ENCODE measurements around the gene RAB28. TPM values are rescaled to one million over a fixed set of nuclear protein-coding genes. Genes with fewer than 3 reads are reported as not detected.
A peak's percentile ranks its signal among the peaks of the same experiment; 100 is the strongest.

Gene RAB28
- total and polyA plus RNA-seq, 2 experiments from 2014 or later, result 15.3 to 23.9 TPM

DNA sequence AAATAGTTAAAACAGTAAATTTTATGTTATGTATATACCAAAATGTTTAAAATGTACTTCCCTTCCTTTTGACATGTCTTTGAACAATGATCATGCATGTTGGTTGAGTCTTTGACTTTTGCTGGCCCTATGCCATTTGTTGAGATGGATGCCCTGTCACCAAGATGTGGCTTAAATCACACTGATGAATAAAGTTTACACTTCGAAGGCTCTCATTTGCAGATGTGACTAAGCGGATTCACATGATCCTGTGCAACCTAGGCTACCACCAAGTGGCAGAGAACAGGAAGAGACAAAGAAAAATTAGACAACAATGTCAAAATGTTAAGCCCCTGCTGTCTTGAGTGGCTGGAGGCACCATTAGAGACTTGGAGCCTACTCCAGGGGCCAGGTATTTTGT, 139.9 kb downstream of the RAB28 start:
- Histone ChIP-seq H4K20me1 (replicated peaks; ENCODE audit: insufficient read depth) (no peaks in the 10 kb centered on the region), H3K79me2 (replicated peaks; ENCODE audit: insufficient read depth) (no peaks in the 10 kb centered on the region), H3K4me2 (no peak overlapping the region), H3F3A (replicated peaks; ENCODE audit: low read depth) (no peaks in the 10 kb centered on the region), H3K4me1 (ENCODE audit: insufficient read depth) (peaks cover 12% of the 10 kb centered on the region; the same call in 1 of the 2 replicates), H3K27ac (ENCODE audit: low read depth) (no peak overlapping the region), H3K9me2 (ENCODE audit: insufficient read depth) (0 out of 2 replicates have a peak, but pooled peaks cover 14% of the 10 kb centered on the region), H3K36me3 (ENCODE audit: insufficient read depth) (no peaks in the 10 kb centered on the region; the same call in 1 of the 2 replicates), H3K4me3 (no peak overlapping the region), H2AFZ (no peak overlapping the region), H3K27me3 (ENCODE audit: insufficient read depth) (no peaks in the 10 kb centered on the region)
- Mint-ChIP-seq H3K9me3 (peaks cover 4% of the 10 kb centered on the region; the same call in 2 of the 3 replicates), H3K27me3 (ENCODE audit: insufficient read depth, low read depth, poor library complexity) (peaks cover 3% of the 10 kb centered on the region), H3K27ac (no peak overlapping the region), H3K4me3 (no peak overlapping the region), H3K4me1 (peaks cover 4% of the 10 kb centered on the region; the same call in 2 of the 3 replicates), H3K36me3 (ENCODE audit: low read depth) (peaks cover 5% of the 10 kb centered on the region)
- TF ChIP-seq, protein P1, sequence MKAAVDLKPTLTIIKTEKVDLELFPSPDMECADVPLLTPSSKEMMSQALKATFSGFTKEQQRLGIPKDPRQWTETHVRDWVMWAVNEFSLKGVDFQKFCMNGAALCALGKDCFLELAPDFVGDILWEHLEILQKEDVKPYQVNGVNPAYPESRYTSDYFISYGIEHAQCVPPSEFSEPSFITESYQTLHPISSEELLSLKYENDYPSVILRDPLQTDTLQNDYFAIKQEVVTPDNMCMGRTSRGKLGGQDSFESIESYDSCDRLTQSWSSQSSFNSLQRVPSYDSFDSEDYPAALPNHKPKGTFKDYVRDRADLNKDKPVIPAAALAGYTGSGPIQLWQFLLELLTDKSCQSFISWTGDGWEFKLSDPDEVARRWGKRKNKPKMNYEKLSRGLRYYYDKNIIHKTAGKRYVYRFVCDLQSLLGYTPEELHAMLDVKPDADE (IDR thresholded peaks at IDR 0.05), result no peak
- TF ChIP-seq, protein P2, sequence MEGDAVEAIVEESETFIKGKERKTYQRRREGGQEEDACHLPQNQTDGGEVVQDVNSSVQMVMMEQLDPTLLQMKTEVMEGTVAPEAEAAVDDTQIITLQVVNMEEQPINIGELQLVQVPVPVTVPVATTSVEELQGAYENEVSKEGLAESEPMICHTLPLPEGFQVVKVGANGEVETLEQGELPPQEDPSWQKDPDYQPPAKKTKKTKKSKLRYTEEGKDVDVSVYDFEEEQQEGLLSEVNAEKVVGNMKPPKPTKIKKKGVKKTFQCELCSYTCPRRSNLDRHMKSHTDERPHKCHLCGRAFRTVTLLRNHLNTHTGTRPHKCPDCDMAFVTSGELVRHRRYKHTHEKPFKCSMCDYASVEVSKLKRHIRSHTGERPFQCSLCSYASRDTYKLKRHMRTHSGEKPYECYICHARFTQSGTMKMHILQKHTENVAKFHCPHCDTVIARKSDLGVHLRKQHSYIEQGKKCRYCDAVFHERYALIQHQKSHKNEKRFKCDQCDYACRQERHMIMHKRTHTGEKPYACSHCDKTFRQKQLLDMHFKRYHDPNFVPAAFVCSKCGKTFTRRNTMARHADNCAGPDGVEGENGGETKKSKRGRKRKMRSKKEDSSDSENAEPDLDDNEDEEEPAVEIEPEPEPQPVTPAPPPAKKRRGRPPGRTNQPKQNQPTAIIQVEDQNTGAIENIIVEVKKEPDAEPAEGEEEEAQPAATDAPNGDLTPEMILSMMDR (conservative IDR thresholded peaks at IDR 0.05; ENCODE audit: low read depth in 2 of 2), result 0 out of 4 replicates have a peak, but pooled peaks of 1 of the 2 experiments have one; percentile 4
- ATAC-seq, result no peak
- no peak for DNase-seq (ENCODE audit: low spot score)

DNA sequence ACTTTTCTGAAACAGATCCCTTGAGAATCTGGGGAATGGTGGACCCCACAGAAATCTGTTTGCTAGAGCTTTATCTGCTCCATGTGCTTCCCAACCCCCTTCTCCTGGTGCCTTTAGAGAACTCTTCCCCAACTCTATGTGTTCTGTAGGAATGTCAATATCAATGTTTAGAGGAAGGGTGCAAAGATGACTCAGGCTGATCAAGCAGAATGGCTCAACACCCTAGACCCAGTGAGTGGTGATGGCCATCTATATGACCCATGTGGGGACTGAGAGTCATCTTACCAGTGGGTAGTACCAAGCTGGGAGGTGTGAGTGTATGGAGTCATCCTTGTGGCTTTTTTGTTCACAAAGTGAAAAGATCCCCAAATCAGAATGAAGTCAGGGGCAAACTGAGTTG, 143.5 kb downstream of the RAB28 start:
- DNase-seq (ENCODE audit: low spot score) (no peak), ATAC-seq (no peak)
- H3K4me2 ChIP-seq, result no peak overlapping the region
- peaks cover 4% of the 10 kb centered on the region; the same call in 2 of the 3 replicates for H3K4me1 Mint-ChIP-seq
- H3K27ac ChIP-seq (ENCODE audit: low read depth), result no peak overlapping the region
- H3K79me2 ChIP-seq (replicated peaks; ENCODE audit: insufficient read depth), result no peaks in the 10 kb centered on the region
- no peaks in the 10 kb centered on the region for H3F3A ChIP-seq (replicated peaks; ENCODE audit: low read depth)
- no peak overlapping the region for H3K27ac Mint-ChIP-seq
- H3K9me3 Mint-ChIP-seq, result peaks cover 2% of the 10 kb centered on the region; the same call in 1 of the 3 replicates
- H2AFZ ChIP-seq, result no peak overlapping the region
- H3K4me3 ChIP-seq, result no peak overlapping the region
- H3K27me3 Mint-ChIP-seq (ENCODE audit: insufficient read depth, low read depth, poor library complexity), result peaks cover 2% of the 10 kb centered on the region
- H3K36me3 Mint-ChIP-seq (ENCODE audit: low read depth), result peaks cover 10% of the 10 kb centered on the region
- peaks cover 12% of the 10 kb centered on the region; the same call in 1 of the 2 replicates for H3K4me1 ChIP-seq (ENCODE audit: insufficient read depth)
- H4K20me1 ChIP-seq (replicated peaks; ENCODE audit: insufficient read depth), result no peaks in the 10 kb centered on the region
- H3K4me3 Mint-ChIP-seq, result no peak overlapping the region
- no peaks in the 10 kb centered on the region for H3K27me3 ChIP-seq (ENCODE audit: insufficient read depth)
- peaks cover 16% of the 10 kb centered on the region for H3K9me2 ChIP-seq (ENCODE audit: insufficient read depth)
- H3K36me3 ChIP-seq (ENCODE audit: insufficient read depth), result no peaks in the 10 kb centered on the region; the same call in 1 of the 2 replicates
- TF ChIP-seq, protein P3, sequence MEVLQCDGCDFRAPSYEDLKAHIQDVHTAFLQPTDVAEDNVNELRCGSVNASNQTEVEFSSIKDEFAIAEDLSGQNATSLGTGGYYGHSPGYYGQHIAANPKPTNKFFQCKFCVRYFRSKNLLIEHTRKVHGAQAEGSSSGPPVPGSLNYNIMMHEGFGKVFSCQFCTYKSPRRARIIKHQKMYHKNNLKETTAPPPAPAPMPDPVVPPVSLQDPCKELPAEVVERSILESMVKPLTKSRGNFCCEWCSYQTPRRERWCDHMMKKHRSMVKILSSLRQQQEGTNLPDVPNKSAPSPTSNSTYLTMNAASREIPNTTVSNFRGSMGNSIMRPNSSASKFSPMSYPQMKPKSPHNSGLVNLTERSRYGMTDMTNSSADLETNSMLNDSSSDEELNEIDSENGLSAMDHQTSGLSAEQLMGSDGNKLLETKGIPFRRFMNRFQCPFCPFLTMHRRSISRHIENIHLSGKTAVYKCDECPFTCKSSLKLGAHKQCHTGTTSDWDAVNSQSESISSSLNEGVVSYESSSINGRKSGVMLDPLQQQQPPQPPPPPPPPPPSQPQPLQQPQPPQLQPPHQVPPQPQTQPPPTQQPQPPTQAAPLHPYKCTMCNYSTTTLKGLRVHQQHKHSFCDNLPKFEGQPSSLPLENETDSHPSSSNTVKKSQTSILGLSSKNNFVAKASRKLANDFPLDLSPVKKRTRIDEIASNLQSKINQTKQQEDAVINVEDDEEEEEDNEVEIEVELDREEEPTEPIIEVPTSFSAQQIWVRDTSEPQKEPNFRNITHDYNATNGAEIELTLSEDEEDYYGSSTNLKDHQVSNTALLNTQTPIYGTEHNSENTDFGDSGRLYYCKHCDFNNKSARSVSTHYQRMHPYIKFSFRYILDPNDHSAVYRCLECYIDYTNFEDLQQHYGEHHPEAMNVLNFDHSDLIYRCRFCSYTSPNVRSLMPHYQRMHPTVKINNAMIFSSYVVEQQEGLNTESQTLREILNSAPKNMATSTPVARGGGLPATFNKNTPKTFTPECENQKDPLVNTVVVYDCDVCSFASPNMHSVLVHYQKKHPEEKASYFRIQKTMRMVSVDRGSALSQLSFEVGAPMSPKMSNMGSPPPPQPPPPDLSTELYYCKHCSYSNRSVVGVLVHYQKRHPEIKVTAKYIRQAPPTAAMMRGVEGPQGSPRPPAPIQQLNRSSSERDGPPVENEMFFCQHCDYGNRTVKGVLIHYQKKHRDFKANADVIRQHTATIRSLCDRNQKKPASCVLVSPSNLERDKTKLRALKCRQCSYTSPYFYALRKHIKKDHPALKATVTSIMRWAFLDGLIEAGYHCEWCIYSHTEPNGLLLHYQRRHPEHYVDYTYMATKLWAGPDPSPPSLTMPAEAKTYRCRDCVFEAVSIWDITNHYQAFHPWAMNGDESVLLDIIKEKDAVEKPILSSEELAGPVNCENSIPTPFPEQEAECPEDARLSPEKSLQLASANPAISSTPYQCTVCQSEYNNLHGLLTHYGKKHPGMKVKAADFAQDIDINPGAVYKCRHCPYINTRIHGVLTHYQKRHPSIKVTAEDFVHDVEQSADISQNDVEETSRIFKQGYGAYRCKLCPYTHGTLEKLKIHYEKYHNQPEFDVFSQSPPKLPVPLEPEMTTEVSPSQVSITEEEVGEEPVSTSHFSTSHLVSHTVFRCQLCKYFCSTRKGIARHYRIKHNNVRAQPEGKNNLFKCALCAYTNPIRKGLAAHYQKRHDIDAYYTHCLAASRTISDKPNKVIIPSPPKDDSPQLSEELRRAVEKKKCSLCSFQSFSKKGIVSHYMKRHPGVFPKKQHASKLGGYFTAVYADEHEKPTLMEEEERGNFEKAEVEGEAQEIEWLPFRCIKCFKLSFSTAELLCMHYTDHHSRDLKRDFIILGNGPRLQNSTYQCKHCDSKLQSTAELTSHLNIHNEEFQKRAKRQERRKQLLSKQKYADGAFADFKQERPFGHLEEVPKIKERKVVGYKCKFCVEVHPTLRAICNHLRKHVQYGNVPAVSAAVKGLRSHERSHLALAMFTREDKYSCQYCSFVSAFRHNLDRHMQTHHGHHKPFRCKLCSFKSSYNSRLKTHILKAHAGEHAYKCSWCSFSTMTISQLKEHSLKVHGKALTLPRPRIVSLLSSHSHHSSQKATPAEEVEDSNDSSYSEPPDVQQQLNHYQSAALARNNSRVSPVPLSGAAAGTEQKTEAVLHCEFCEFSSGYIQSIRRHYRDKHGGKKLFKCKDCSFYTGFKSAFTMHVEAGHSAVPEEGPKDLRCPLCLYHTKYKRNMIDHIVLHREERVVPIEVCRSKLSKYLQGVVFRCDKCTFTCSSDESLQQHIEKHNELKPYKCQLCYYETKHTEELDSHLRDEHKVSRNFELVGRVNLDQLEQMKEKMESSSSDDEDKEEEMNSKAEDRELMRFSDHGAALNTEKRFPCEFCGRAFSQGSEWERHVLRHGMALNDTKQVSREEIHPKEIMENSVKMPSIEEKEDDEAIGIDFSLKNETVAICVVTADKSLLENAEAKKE (CRISPR knock-in tag; IDR thresholded peaks at IDR 0.05), result no peak
- no peak for TF ChIP-seq ZNF114 (CRISPR knock-in tag; IDR thresholded peaks at IDR 0.05)
- TF ChIP-seq POLR2AphosphoS5 (IDR thresholded peaks at IDR 0.05; ENCODE audit: low read depth), result no peak
- TF ChIP-seq, protein P2 (conservative IDR thresholded peaks at IDR 0.05; ENCODE audit: low read depth in 2 of 2), result no peak
- TF ChIP-seq STAT1 (IDR thresholded peaks at IDR 0.05; ENCODE audit: unreplicated experiment), result no peak
- TF ChIP-seq EZH2 (IDR thresholded peaks at IDR 0.05; ENCODE audit: low read depth, unreplicated experiment), result no peak
- TF ChIP-seq JUNB (IDR thresholded peaks at IDR 0.05; ENCODE audit: unreplicated experiment), result no peak
- no peak for TF ChIP-seq NANOG (IDR thresholded peaks at IDR 0.05; ENCODE audit: borderline replicate concordance)
